GM13976 (cell line): Measurements from ENCODE around the gene CDA.
"Not testable (repeated sequence)": the region's sequence is repeated elsewhere in the genome, so short reads cannot be mapped to it uniquely, and the experiment has no call there.

ENCODE experiments used
- DNase-seq: peaks from one replicate; pipeline ENCODE4 v3.0.0; 2012; ENCODE audit warnings: low spot score
- CTCF ChIP-seq: IDR thresholded peaks from 2 replicates; pipeline ENCODE4 v1.5.1; 2012; ENCODE audit warnings: borderline replicate concordance, mild to moderate bottlenecking; ENCODE audit not compliant: insufficient read depth; ENCODE audit errors: extremely low read depth, missing control alignments, control extremely low read depth
- in situ Hi-C: fragments of 300-500 bp; cut with MboI; formaldehyde crosslinking; loops from one replicate; pipeline ENCODE4 v1.12.0; 2022; ENCODE audit warnings: low sequenced_read_pairs, mixed read lengths, inconsistent platforms; ENCODE audit not compliant: unreplicated experiment

CDA gene

GRCh38 chr1:20604678-20605077, 15.8 kb downstream of the CDA start:
- in situ Hi-C loops: no loop called here
- no peak for TF ChIP-seq CTCF
- no peak for DNase-seq

GRCh38 chr1:20606801-20607570, 18.1 kb downstream of the CDA start:
- in situ Hi-C loops, DNase-seq: not testable (repeated sequence)

GRCh38 chr1:20609541-20609940, 20.6 kb downstream of the CDA start:
- in situ Hi-C loops: no loop called here
- DNase-seq: no peak
- TF ChIP-seq CTCF: no peak

- DNase-seq: no peak
- in situ Hi-C loops: no loop called here
- TF ChIP-seq CTCF: no peak
Observed at GRCh38 chr1:20610970-20611369, 22.1 kb downstream of the CDA start.

GRCh38 chr1:20611652-20612051, 22.8 kb downstream of the CDA start:
- DNase-seq: no peak
- no peak for TF ChIP-seq CTCF
- in situ Hi-C loops: no loop called here

GRCh38 chr1:20612221-20612746, 23.4 kb downstream of the CDA start:
- no peak for DNase-seq
- in situ Hi-C loops: no loop called here
- TF ChIP-seq CTCF: no peak

GRCh38 chr1:20614131-20614579, 25.3 kb downstream of the CDA start:
- no peak for DNase-seq
- no peak for TF ChIP-seq CTCF
- in situ Hi-C loops: no loop called here
